ENCODE data around the gene FERMT3.

FERMT3 gene

GRCh38 chr11:64186492-64187165, 19.9 kb upstream of the FERMT3 start:
- no peak for DNase-seq (ENCODE audit: low spot score)

- DNase-seq (ENCODE audit: low spot score) = no peak
Measured at GRCh38 chr11:64192434-64192833, 14.1 kb upstream of the FERMT3 start.

- no peak for DNase-seq (ENCODE audit: low spot score)
Measured at GRCh38 chr11:64196626-64197025, 9.9 kb upstream of the FERMT3 start.

DNA sequence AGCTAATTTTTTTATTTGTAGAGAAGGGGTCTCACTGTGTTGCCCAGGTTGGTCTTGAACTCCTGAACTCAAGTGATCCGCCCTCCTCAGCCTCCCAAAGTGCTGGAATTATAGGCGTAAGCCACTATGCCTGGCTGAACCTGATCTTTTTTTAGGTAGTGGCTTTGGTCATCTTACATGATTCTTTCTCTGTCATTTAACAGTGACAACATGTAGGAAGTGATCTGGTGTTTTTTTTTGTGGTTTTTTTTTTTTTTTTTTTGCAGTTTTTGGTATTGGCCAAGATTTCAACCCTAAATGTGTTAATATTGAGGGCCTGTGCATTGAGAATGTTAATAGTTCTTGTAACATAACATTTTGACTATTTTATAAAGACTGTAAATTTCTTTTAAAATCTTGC, 8.0 kb upstream of the FERMT3 start:
- DNase-seq (ENCODE audit: low spot score) = no peak

- DNase-seq (ENCODE audit: low spot score) = no peak
Measured at GRCh38 chr11:64201543-64201942, 5.0 kb upstream of the FERMT3 start.

- no peak for DNase-seq (ENCODE audit: low spot score)
Measured at GRCh38 chr11:64202992-64203391, 3.5 kb upstream of the FERMT3 start.

DNA sequence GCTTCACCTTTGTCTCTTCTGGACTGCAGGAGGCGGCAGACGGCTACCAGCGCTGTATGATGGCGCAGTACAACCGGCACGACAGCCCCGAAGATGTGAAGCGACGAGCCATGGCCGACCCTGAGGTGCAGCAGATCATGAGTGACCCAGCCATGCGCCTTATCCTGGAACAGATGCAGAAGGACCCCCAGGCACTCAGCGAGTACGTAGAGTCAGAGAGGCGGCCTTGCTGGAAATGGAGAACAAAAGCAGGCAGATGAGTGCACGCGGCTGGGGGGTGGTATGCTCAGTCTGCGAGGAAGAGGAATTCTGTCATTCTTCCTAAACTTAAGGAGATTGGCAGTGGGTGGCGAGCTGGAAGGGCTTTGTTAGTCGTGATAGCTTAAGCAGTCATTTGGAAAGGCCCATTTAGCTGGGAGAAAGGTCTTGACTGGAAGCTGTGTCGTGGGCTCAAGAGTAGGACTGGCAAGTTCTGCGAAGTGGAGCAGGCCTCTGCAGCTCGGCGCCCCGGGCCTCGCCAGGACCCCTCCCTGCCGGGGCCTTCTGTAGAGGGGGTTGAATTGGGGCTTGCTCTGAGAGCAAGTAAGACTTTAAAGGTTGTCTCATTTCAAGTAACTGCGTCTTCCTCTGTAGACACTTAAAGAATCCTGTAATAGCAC, 3.0 kb upstream of the FERMT3 start:
- DNase-seq (ENCODE audit: low spot score) = no peak

- DNase-seq (ENCODE audit: low spot score) = no peak
Measured at GRCh38 chr11:64204080-64204440, 2.5 kb upstream of the FERMT3 start.

GRCh38 chr11:64204464-64204989, 2.0 kb upstream of the FERMT3 start:
- no peak for DNase-seq (ENCODE audit: low spot score)

DNA sequence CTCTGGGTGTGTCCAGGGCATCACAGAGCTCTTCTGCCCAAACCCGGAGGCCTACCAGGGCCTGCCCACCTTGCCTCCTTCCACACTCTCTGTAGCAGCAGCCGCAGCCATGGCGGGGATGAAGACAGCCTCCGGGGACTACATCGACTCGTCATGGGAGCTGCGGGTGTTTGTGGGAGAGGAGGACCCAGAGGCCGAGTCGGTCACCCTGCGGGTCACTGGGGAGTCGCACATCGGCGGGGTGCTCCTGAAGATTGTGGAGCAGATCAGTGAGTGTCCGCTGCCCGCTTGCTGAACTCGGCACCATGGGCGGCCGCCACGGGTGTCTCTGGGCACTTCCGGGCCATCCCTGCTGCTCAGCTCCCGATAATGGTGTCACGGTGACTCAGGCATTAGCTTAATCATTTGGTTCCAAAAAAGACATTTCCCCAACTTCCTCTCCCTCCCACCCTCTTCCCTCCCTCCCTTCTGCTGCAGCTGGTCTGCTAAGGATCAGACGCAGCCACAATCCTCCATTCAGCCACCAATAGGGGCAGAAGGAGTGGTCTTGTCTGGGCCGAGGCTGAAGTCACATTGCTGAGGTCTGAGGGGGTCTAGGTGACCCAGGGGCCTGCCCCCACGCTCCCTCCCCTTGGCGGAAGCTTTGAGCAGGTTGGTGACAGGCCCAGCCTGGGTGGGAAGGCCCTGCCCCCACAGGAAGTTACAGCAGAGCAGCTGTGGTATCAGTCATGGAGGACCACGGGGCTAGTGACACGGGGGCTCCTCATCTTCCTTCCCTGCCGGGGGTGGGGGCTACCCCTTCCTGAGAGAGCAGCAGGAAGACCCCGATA, 950 bp downstream of the FERMT3 start:
- DNase-seq (ENCODE audit: low spot score) = no peak

- DNase-seq (ENCODE audit: low spot score) = no peak
Measured at GRCh38 chr11:64208086-64208795, 1.7 kb downstream of the FERMT3 start.

DNA sequence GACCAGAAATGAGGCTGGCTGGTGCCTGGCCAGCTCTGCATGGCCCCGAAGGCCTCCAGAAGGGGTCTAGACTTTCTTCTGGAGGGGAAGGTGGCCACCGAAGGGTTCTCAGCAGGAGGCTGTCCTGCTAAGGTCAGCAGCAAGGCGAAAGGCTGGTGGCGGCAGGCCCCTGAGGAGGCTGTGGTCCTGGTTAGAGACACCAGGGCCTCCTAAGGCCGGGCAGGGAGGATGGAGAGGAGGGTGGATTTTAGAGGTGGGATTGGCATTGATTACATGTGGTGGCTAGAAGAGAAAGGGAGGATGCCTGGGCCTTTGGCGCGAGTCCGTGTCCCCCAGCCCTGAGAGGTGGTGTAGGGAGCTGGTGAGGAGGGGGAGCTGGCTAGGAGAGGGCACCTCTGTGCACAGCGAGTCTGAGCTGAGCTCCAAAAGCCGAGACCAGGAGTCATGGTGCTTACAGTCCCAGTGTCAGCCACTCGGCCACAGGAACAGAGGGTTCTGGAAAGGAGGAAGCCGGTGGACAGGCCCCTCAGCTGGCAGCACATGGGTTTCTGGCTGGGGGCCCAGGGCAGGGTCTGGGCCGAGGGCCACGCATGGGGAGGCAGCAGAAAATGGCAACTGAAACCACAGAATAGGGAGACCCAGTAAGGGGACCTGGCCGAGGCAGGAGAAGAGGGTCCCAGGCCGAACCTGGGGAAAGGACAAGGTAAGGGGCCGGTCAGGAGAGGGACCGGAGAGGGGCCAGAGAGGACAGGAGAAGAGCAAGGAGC, 2.5 kb downstream of the FERMT3 start:
- DNase-seq (ENCODE audit: low spot score) = no peak

GRCh38 chr11:64209563-64209843, 3.0 kb downstream of the FERMT3 start:
- DNase-seq (ENCODE audit: low spot score) = no peak

GRCh38 chr11:64210301-64211020, 3.9 kb downstream of the FERMT3 start:
- DNase-seq (ENCODE audit: low spot score) = no peak

GRCh38 chr11:64211181-64211872, 4.8 kb downstream of the FERMT3 start:
- no peak for DNase-seq (ENCODE audit: low spot score)

- no peak for DNase-seq (ENCODE audit: low spot score)
Measured at GRCh38 chr11:64216879-64217278, 10.4 kb downstream of the FERMT3 start.

DNA sequence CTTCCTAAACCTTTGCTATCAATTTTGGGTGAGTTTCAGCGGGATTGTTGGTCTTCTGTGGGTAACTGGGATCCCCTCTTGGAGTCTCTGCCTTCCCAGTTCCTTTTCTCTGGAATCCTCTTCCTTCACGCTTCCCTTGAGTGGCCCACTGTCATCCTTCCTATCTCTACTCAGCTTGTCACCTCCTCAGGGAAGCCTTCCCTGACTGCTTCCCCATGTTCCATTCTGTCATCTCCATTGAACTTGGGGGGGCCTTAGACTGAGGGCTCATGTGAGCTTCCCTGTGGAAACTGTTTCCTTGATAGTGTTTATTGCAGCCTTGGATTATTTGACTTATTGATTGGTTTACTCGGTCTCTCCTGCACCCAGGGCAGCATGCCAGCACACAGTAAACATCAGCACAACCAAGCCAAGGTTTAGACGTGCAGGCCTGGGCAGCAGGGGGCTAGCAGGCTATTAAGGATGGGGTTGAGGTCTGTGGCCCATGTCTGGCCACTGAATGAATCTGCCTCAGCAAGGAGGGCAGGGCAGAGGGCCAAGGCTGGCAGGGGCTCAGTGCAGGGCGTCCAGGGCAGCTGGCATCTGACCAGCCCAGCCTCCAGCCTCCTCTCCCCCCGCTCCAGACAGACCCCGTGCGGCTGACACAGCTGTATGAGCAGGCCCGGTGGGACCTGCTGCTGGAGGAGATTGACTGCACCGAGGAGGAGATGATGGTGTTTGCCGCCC, 12.3 kb downstream of the FERMT3 start:
- DNase-seq (ENCODE audit: low spot score) = no peak

DNA sequence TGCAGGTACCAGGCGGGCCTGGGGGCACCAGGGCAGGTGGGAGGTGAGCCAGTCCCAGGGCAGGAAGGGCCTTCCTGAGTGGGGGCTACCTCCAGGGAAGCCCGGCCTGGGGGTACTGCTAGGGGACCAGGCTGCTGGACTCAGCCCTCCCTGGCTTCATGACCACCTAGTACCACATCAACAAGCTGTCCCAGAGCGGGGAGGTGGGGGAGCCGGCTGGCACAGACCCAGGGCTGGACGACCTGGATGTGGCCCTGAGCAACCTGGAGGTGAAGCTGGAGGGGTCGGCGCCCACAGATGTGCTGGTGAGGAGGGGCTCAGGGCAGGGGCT, 12.8 kb downstream of the FERMT3 start:
- DNase-seq (ENCODE audit: low spot score) = no peak

GRCh38 chr11:64219755-64220154, 13.2 kb downstream of the FERMT3 start:
- DNase-seq (ENCODE audit: low spot score) = no peak

DNA sequence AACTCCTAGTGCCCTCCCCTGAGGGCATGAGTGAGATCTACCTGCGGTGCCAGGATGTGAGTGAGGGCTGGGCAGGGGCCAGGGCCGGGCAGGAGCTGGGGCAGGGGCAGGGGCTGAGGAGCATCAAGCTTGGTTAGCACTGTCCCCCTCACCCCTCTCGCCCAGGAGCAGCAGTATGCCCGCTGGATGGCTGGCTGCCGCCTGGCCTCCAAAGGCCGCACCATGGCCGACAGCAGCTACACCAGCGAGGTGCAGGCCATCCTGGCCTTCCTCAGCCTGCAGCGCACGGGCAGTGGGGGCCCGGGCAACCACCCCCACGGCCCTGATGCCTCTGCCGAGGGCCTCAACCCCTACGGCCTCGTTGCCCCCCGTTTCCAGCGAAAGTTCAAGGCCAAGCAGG, 13.8 kb downstream of the FERMT3 start:
- no peak for DNase-seq (ENCODE audit: low spot score)

All from left forelimb (tissue), 1 donor.